ENCODE data around the gene UBE2S. TPM values are rescaled to one million over a fixed set of nuclear protein-coding genes. Genes with fewer than 3 reads are reported as not detected.
A peak's percentile ranks its signal among the peaks of the same experiment; 100 is the strongest.

UBE2S gene
- total and polyA plus RNA-seq, 5 experiments from 2014 or later = 18.1 to 25.8 (median 20.2) TPM

DNA sequence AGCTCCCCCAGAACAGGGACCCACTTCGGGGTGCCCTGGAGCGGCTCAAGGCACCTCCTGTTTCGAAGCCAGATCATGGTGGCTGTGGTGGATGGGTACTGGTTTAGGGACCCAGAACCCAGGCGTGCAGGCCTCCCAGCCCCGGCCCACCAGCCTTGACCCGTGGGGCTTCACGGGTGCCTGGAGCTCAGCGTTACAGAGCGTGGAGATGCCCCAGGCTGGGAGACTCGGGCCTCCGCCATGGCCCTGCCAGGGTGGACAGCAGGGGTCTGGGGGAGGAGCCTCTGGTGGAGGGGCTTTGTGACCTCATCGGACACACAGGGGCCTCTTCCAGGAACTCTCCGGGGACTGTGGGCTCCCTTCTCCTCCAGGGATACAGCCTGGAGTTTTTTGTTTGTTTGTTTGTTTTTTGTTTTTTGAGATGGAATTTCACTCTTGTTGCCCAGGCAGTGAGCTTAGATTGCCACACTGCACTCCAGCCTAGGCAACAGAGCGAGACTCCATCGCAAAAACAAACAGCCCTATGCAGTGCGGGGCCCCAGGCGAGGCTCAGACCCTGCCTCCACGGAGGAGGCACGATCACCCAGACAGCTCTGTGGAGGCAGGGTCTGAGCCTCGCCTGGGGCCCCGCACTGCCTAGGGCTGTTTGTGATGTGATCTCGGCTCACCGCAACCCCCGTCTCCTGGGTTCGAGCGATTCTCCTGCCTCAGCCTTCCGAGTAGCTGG, 44.4 kb downstream of the UBE2S start, which contains the start of gene GARIN5B:
Gene GARIN5B, minus strand, starts transcription at position 271 of the 727 bp plus-strand sequence. Its CDS starts 194 bp downstream, at position 77.
- ATAC-seq (no peak), DNase-seq (no peak)
- POLR2A ChIA-PET = interaction anchor here (1.1 kb wide), 1 partner anchor 21 kb away, joined by 3 read pairs; the partner anchor contains the start of gene TMEM238
- H3K4me1 Mint-ChIP-seq = no peaks in the 10 kb centered on the region
- peaks cover 2 to 13% (median 7%) of the 10 kb centered on the region in 5 donors for H3K27me3 Mint-ChIP-seq
- no peak within 1 kb of the TSS for H3K27ac Mint-ChIP-seq
- H3K9me3 Mint-ChIP-seq = no peaks in the 10 kb centered on the region
- no peaks in the 10 kb centered on the region for H3K36me3 Mint-ChIP-seq
- H3K4me3 Mint-ChIP-seq = no peak within 1 kb of the TSS

DNA sequence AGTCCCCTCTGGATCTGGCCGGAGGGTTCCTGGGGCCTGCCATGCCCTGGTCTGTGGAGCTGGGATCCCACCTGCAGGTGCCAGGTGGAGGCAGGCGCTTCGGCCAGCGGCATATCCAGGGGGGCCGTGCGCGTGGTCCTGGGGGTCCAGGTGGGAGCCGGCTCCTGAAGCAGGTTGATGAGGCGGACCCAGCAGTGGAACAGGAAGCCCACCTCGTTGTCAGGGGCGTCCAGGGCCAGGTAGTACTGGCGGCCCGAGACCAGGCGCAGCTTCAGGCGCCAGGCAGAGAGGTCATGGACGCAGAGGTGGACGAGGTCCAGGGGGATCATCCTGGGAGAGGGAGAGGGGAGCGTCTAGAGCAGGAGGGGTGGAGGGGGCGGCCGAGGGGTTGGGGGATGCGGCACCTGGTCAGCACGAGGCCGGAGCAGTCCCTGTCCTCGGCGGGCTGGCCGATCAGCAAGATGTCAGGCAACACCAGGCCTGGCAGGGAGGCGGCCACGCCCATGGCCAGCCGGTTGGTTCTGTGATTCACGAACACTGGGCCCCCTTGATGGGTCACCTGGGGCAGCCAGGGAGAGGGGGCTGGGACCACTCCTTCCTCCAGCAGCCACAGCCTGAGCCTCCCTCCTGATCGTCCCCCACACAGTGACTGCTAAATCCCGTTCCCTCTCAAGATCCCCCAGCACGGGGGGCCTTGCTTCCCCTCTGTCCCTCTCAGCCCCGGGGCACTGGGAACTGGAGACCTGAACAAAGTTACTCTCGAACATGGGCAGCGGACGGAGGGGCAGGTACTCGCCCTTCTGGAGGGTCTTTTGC, 45.2 kb downstream of the UBE2S start:
- Mint-ChIP-seq H3K27me3 (peaks cover 0 to 13% (median 6%) of the 10 kb centered on the region in 5 donors), H3K36me3 (no peaks in the 10 kb centered on the region), H3K4me1 (no peaks in the 10 kb centered on the region), H3K9me3 (no peaks in the 10 kb centered on the region), H3K4me3 (no peak overlapping the region), H3K27ac (no peak overlapping the region)
- DNase-seq (no peak), ATAC-seq (no peak)
- POLR2A ChIA-PET = no interaction called here

DNA sequence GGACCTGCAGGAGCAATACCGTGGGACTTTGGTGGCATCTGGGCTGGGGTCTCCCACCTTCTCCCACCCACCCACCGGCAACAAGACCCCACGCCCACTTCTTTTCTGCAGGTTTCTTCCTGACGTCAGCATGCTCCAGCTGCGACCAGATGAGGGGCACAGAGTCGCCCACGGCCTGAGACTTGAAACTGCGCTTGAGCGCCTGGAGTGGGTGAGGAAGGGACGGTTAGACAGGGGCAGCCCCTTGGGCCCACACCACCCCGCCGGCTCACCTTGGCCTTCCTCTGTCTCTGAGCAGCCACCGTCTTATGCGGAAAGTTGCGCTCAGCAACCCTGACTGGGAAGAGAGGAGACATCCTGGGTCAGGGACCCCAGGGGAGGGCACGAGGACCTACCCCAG, 46.7 kb downstream of the UBE2S start:
- no peak overlapping the region for H3K27ac Mint-ChIP-seq
- H3K36me3 Mint-ChIP-seq = no peaks in the 10 kb centered on the region
- peaks cover 1 to 11% (median 7%) of the 10 kb centered on the region in 5 donors for H3K27me3 Mint-ChIP-seq
- DNase-seq (no peak), ATAC-seq (no peak)
- H3K9me3 Mint-ChIP-seq = no peaks in the 10 kb centered on the region
- POLR2A ChIA-PET = interaction anchor here (1.0 kb wide), 1 partner anchor 21 kb away, joined by 3 read pairs; the partner anchor contains the start of gene KMT5C
- H3K4me3 Mint-ChIP-seq = no peak overlapping the region
- H3K4me1 Mint-ChIP-seq = peaks cover 0 to 2% (median 0%) of the 10 kb centered on the region in 4 donors

DNA sequence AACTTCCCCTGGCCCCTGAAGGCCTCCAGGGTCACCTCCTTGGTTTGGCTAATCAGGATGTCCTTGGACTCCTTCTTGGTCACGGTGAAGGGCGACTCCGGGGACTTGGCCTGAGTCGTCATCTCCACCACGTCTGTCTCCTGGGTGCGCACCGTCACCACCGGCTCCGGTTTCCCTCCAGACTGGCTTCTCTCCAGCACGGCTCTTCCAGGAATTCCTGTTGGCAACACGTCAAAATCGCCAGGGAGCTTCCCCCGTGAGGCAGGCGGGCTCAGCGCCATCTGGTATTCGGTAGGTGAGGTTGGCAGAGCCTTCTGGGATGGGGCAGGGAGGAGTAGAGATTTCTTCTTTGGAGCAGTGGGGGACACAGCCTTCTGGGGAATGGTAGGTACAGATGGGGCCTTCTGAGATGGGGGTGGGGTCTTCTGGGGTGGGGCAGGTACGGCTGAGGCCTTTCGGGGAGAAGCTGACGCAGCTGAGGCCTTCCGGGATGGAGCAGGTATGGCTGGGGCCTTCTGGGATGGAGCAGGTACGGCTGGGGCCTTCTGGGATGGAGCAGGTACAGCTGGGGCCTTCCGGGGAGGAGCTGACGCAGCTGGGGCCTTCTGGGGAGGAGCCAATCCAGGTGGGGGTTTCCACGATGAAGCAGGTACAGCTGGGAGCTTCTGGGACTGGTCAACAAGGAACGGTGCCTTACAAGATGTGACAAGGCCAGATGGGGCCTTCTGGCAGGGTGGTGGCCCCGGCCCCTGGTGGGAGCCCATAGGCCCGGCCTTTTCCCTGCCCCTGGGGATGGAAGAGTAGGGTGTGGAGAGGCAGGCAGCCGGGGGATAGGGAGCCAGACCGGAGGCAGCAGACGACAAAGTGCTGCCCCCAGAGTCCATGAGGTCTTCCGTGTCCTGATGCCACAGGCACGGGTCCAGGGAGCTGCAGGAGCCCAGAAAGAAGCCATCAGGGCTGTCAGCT, 48.4 kb downstream of the UBE2S start:
- ATAC-seq (no peak), DNase-seq (no peak)
- Mint-ChIP-seq H3K27ac (no peak overlapping the region), H3K36me3 (no peaks in the 10 kb centered on the region), H3K9me3 (no peaks in the 10 kb centered on the region), H3K4me3 (no peak overlapping the region), H3K27me3 (peaks cover 1 to 13% (median 9%) of the 10 kb centered on the region in 5 donors), H3K4me1 (peaks cover 3 to 6% (median 5%) of the 10 kb centered on the region in 4 donors)
- POLR2A ChIA-PET = interaction anchor here (0.7 kb wide), 1 partner anchor 148 kb away, joined by 4 read pairs; no protein-coding TSS in a partner anchor

DNA sequence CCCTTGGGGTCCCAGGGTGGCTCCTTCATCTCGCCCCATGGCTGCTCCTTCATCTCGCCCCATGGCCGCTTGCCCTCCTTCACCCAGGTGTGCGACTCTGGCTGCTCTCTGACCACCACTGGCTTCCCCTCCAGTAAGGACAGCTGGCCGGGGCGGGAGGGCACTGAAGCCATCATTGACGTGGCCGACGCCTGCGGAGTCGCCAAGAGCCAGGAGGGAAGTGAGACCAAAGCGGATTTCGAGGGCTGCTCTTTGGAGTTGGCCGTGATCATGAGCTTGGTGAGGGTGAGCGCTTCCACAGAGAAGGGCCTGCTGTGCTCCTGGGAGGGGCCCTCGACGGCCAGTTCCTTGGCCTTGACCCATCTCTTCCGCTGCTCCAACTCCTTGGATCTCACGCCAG, 49.1 kb downstream of the UBE2S start:
- no peak for ATAC-seq
- peaks cover 1 to 13% (median 9%) of the 10 kb centered on the region in 5 donors for H3K27me3 Mint-ChIP-seq
- peaks cover 3 to 12% (median 8%) of the 10 kb centered on the region in 4 donors for H3K4me1 Mint-ChIP-seq
- POLR2A ChIA-PET = interaction anchor here (0.6 kb wide), 1 partner anchor 28 kb away, joined by 3 read pairs; no protein-coding TSS in a partner anchor
- H3K27ac Mint-ChIP-seq = no peak overlapping the region
- peaks cover 0 to 2% (median 0%) of the 10 kb centered on the region in 9 donors for H3K9me3 Mint-ChIP-seq
- DNase-seq = no peak
- H3K36me3 Mint-ChIP-seq = no peaks in the 10 kb centered on the region
- no peak overlapping the region for H3K4me3 Mint-ChIP-seq

DNA sequence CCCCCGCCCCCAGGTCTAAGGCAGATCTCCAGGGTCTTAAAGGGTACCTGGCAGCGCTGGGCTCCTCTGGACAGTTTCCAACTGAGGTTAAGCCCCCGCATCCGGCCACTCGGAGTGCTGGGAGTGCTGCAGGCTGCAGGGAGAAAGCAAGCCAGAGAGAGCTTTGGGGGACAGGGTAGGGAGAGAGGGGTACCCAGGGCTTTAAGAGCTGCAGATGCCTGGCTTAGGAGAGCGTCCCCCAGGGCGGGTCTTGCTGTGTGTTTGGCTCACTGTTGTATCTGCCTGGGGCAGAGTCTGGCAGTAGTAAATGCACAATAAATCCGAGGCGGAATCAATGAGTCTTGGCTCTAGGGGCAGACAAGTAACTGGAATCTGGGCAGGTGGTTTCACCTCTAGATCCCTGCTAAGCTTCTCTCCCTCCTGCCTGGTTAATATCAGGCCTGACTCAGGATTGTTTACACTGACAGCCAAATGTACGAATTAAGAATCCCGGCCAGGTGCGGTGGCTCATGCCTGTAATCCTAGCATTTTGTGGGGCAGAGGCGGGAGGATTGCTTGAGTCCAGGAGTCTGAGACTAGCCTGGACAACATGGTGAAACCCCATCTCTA, 52.3 kb downstream of the UBE2S start:
- Mint-ChIP-seq H3K4me3 (peak overlapping the region in 7 of 10 donors; percentile 14 to 49 (median 33)), H3K9me3 (peaks cover 0 to 2% (median 0%) of the 10 kb centered on the region in 9 donors), H3K27ac (peak overlapping the region in 3 of 10 donors; percentile 18 to 69 (median 22)), H3K4me1 (peaks cover 21 to 36% (median 25%) of the 10 kb centered on the region in 4 donors), H3K27me3 (peaks cover 4 to 44% (median 34%) of the 10 kb centered on the region in 5 donors), H3K36me3 (no peaks in the 10 kb centered on the region)
- DNase-seq (peak in 1 of 10 donors; percentile 12), ATAC-seq (no peak)
- POLR2A ChIA-PET = interaction anchor here (1.0 kb wide), 1 partner anchor 29 kb away, joined by 3 read pairs; no protein-coding TSS in a partner anchor

DNA sequence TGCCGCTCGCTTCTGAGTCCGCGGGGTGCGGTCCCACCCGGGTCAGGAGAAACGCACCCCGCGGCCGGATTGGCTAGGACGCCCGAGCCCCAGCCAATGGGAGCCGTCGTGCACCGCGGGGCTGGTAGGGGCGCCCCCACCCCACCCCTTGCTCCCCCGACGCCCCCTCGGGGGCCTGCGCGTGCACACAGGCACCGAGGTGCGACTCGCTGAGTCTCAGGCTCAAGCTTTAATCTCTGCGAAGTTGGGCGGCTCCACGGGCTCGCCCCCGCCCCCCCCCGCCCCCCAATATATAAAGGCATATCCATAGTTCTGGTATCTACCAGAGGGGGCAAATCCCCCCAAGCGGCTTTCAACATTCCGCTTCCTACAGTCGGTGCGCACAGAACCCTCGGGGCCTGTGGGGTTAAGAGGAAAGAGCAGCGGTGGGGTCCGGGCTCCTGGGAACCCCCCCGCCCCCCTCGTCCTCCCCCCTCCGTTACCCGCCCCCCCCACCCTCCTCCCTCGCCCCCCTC, 52.8 kb downstream of the UBE2S start, which contains the start of gene COX6B2:
Gene COX6B2, minus strand, starts transcription at position 22 of the 515 bp plus-strand sequence. CDS start 198 bp downstream, outside the sequence.
- H3K27me3 Mint-ChIP-seq = peaks cover 4 to 48% (median 34%) of the 10 kb centered on the region in 5 donors
- H3K36me3 Mint-ChIP-seq = no peaks in the 10 kb centered on the region
- H3K9me3 Mint-ChIP-seq = peaks cover 0 to 2% (median 0%) of the 10 kb centered on the region in 9 donors
- H3K4me3 Mint-ChIP-seq = peak within 1 kb of the TSS; percentile 61 to 86 (median 80)
- DNase-seq (peak in 1 of 10 donors; percentile 14), ATAC-seq (no peak)
- H3K27ac Mint-ChIP-seq = peak within 1 kb of the TSS in 6 of 10 donors; percentile 18 to 83 (median 60)
- peaks cover 21 to 36% (median 25%) of the 10 kb centered on the region in 4 donors for H3K4me1 Mint-ChIP-seq
- POLR2A ChIA-PET = interaction anchor here (1.0 kb wide), 1 partner anchor 30 kb away, joined by 3 read pairs; no protein-coding TSS in a partner anchor

DNA sequence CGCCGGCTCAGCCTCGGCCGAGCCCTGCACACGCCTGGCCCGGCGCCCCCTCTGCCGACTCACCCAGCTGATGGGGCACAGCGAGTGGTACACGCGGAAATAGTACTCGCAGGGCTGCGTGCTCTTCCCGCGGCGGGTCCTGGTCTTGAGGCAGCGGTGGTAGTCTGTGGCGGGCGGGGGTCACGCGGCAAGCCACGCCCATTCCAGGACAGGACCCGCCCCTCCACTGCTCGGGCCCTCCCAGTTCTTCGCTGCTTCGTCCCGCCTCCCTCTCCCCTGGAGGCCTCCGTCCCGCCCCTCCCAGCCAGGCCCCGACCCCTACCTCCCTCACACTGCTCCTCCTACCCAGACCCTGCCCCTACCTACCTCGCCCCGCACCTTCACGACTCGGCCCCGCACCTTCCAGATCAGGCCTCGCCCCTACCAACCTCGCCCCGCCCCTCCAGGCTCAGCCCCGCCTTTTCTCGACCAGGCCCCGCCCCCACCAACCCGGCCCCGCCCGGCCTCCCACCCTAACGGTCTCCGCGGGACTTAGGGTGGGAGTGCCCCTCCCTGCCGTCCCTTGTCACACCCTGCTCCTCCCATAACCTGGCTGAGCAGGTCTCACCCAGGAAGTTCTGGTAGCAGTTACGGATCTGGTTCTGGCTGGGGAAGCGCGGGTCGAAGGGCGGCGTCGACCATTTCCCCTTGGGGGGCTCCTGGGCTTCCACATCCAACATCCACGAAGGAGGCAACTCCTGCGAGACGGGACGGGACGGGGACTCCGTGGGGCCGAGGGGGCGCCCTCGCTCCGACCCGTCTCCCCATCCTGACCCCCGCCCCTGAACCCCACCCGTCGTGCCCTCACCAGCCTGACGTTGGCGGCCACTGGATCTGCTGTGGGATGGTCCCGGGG, 53.5 kb downstream of the UBE2S start:
- peak; percentile 69 to 80 for ATAC-seq
- Mint-ChIP-seq H3K36me3 (no peaks in the 10 kb centered on the region), H3K4me1 (peaks cover 21 to 36% (median 25%) of the 10 kb centered on the region in 4 donors), H3K27ac (peak overlapping the region in 5 of 10 donors; percentile 41 to 83 (median 59)), H3K27me3 (peaks cover 4 to 48% (median 34%) of the 10 kb centered on the region in 5 donors), H3K4me3 (peak overlapping the region; percentile 53 to 86 (median 80)), H3K9me3 (peaks cover 0 to 2% (median 0%) of the 10 kb centered on the region in 9 donors)
- POLR2A ChIA-PET = interaction anchor here (0.6 kb wide), 1 partner anchor 270 kb away, joined by 3 read pairs; the partner anchor contains the start of gene ZNF784
- peak; percentile 46 to 77 (median 62) for DNase-seq

DNA sequence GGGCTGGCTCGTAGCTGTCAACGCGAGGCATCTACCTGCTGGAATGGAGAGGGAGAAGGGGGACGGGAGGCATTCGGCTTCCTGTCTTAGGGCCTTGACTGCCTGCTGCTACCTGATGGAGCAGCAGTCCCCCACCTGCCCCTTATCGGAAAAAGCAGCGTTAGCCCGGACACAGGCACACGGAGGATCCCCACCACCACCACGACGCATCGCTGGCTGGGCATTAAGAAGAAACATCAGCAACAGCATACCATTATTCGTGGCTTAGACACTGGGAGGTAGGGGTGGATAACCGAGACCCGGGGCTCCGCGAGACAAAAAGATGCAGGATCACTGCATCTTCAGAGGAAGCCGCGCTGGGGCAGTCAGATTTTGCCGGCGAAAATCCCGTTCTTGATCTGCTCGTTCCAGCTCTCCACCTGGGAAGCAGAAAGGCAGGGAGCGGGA, 54.2 kb downstream of the UBE2S start:
- H3K36me3 Mint-ChIP-seq = no peaks in the 10 kb centered on the region
- ATAC-seq (peak; percentile 8 to 15), DNase-seq (peak in 1 of 10 donors; percentile 21)
- peak overlapping the region; percentile 61 to 86 (median 80) for H3K4me3 Mint-ChIP-seq
- H3K9me3 Mint-ChIP-seq = peaks cover 0 to 2% (median 0%) of the 10 kb centered on the region in 9 donors
- POLR2A ChIA-PET = interaction anchor here (0.6 to 1.6 kb wide), 3 partner anchors 14 to 271 kb away, joined by 3 to 6 read pairs (median 3); partner anchors contain the start of genes KMT5C and ZNF784
- H3K4me1 Mint-ChIP-seq = peaks cover 21 to 36% (median 25%) of the 10 kb centered on the region in 4 donors
- peaks cover 4 to 48% (median 34%) of the 10 kb centered on the region in 5 donors for H3K27me3 Mint-ChIP-seq
- H3K27ac Mint-ChIP-seq = peak overlapping the region in 4 of 10 donors; percentile 1 to 86 (median 58)
